GM19455 (cell line): ENCODE data around the gene LIPG.
"Not testable (repeated sequence)": the region's sequence is repeated elsewhere in the genome, so short reads cannot be mapped to it uniquely, and the experiment has no call there.

ENCODE experiments used
- ATAC-seq: cut with Tn5 transposase; IDR thresholded peaks from one replicate; pipeline ENCODE4 v1.9.1; 2021; ENCODE audit not compliant: unreplicated experiment

Gene LIPG

GRCh38 chr18:49546278-49546677 is 15.6 kb upstream of the LIPG start:
- ATAC-seq = no peak

DNA sequence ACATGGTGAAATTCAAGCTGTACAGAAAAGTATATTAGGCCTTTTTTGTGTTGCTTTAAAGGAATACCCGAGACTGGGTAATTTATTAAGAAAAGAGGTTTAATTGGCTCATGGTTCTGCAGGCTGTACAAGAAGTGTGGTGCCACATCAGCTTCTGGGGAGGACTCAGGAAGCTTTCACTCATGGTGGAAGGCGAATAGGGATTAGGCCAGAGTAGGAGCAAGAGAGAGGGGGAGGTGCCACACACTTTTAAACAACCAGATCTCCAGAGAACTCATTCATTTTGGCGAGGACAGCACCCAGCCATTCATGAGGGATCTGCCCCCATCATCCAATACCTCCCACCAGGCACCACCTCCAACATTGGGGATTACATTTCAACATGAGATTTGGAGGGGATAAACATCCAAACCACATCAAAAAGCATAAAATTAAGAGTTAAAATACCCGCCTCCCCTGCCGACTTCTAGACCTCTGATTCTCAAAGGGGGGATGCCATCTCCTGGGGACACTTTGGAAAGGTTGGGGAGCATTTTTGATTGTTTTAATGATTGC is 15.1 kb upstream of the LIPG start:
- no peak for ATAC-seq

- no peak for ATAC-seq
Observed at GRCh38 chr18:49547701-49548100, 14.2 kb upstream of the LIPG start.

- no peak for ATAC-seq
Observed at GRCh38 chr18:49548229-49548636, 13.6 kb upstream of the LIPG start.

DNA sequence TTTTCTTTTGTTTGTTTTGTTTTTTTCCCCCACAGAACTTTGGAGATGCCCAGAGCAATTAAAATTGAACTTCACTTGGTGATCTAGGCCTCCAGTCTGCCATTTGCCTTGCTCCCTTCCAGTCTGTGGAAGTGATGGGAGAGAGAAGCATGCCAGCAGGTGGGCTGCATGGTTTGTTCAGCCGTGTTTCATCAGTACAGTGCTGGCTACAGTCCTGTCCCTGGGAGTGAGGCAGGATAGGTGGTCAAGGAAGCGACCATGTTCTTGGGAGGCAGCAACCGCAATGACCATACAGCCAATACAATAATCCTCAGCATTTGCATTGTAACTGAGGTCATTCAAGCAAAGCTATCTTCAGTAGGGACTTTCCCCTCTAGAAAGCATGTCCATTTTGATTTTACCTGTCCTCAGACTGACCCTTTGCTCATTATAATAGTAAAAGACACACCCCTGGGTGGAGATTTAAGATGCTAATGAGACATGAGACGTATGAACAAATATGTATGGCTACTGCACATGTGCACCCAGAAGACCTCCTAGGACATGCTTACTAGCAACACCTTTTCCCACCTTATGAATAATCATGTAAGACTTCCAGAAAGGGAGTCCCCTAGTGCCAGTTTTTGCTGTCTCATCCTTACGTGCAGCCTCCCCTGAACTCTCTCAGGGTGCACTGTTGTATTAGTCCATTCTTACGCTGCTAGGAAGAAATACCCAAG is 11.1 kb upstream of the LIPG start:
- no peak for ATAC-seq

GRCh38 chr18:49553003-49553402 is 8.9 kb upstream of the LIPG start:
- ATAC-seq = no peak

- no peak for ATAC-seq
Observed at GRCh38 chr18:49555641-49556040, 6.2 kb upstream of the LIPG start.

DNA sequence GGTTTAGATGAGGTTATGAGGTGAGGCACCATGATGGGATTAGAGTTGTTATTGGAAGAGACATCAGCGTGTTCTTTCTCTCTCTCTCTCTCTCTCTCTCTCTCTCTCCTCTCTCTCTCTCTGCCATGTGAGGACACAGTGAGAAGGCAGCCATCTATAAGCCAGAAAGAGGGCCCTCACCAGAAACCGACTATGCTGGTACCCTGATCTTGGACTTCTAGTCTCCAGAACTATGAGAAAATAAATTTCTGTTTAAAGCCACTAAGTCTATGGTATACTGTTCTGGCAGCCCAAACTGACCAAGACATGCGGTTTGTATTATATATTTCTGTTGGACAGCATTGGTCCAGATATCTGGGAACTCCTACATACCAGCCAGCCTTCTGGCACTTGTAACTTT is 3.5 kb upstream of the LIPG start:
- ATAC-seq = no peak

GRCh38 chr18:49559326-49559931 is 2.4 kb upstream of the LIPG start:
- ATAC-seq = not testable (repeated sequence)

DNA sequence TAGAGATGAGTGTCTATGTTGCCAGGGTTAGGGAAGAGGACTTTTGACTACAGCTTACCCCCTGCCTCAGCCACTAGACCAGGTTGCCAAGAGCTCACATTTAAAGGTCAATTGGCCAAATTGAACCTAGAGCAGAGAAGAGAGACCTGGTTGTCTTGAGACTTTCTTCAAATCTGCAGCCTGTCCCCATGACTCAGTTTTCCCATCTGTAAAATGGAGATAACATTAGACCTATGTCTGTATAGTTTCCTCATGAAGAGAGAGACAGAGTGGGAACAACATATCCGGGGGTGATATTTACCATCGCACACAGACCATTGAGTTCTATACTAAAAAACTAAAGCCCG is 1.6 kb upstream of the LIPG start:
- ATAC-seq = no peak

- no peak for ATAC-seq
Observed at GRCh38 chr18:49560624-49561288, 1.1 kb upstream of the LIPG start.

- ATAC-seq = no peak
Observed at GRCh38 chr18:49562481-49563129, 748 bp downstream of the LIPG start.

DNA sequence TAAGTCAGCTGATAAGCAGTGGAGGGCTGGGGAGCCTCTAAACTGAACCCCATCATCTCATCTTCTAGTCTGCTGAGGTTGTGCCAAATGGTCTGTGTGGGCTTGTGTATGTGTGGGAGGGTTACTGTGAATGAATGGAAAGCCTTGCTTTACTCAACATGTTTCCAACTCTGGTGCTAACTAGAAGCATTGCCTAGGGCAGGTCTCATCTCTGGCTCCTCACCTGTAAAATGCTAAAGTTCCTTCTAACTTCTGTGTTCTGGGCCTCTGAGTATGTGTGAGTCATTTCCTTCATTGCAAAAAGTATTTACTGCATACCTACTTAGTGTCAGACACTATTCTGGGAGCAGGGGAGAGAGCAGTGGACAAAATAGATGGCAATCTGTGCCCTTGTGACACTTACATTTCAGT is 1.3 kb downstream of the LIPG start:
- ATAC-seq = no peak

GRCh38 chr18:49563701-49564517 is 2.1 kb downstream of the LIPG start:
- no peak for ATAC-seq

DNA sequence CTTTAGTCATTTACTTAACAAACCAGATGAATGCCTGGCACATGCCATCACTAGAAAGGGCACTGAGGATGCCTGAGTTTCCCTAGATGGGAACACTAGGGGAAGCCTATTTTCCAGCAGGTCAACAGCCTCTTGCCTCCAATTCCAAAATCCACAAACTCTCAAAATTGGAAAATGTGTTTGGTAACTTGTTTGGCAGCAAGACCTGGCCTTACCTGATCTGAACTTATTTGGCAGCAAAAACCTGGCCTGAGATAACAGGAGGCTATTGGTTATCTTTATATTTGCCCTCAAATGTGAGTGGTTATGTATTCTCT is 2.6 kb downstream of the LIPG start:
- ATAC-seq = no peak

- ATAC-seq = no peak
Observed at GRCh38 chr18:49565101-49565500, 3.2 kb downstream of the LIPG start.

GRCh38 chr18:49565612-49566011 is 3.8 kb downstream of the LIPG start:
- no peak for ATAC-seq

DNA sequence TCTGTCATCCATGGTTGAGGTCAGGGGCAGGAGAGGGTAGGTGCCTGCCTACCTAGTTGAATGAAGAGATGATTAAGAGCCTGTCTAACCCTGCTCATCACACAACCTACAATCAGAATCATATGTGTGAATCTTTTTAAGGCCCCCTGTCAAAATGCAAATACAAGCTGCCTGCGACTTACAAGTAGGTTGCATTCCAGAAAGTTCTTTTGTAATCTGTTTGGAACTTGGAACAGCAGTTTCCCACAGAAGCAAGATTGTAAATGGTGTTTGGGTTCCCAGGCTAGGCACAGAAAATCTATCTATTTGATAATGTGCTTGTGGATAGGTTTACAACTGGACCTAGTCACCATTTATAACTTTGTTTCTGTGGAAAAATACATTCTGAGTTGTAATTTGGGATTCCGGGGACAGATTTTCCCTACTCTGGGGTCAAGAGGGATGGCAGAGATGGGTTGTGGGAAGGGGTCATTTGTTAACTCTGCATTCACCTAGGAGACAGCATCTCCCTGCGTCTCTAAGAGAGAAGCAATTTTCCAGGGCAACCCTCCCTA is 4.4 kb downstream of the LIPG start:
- ATAC-seq = no peak

GRCh38 chr18:49566985-49567384 is 5.1 kb downstream of the LIPG start:
- no peak for ATAC-seq

DNA sequence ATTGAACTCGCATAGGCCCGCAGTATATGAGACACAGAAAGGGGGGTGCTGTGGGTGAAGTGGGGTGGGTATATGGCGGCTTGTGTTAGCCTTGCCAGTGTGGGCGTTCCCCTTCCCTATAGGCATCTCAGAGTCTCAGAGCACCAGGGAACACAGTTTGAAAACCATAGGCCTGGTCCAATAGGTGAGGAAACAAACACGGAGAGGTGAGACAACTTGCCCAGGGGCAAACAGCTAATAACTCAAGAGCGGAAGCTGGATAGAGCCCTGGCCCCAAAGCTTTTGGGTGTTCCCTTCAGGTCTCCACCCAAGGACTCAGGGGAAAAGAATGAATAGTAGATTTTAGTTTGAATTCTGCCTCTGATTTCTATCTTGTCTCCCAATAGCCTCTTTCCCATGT is 7.9 kb downstream of the LIPG start:
- ATAC-seq = no peak

DNA sequence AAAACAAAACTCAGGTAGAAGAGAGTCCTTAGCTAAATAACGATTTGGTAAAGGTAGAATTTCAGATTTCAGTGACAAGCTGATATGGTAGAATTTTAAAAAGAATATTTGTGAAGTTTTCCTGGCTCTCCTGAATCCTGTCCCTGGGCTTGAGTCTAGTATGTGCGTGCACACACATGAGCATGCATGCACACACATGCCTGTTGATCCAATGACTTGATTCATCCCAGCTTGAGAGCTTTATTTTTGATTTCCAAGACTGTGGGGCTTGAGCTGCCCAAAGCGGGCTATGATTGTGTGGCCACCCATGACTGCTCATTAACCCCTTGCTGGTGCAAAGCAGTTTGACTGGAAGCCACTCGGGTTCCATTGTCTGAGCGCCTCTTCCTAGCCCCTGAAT is 9.0 kb downstream of the LIPG start:
- ATAC-seq = no peak
